Type B pancreatic cell (in vitro differentiated cells): ENCODE measurements around the gene GIPC2. TPM values are rescaled to one million over a fixed set of nuclear protein-coding genes. Genes with fewer than 3 reads are reported as not detected.
"Not testable (repeated sequence)": the region's sequence is repeated elsewhere in the genome, so short reads cannot be mapped to it uniquely, and the experiment has no call there.

ENCODE experiments used
- DNase-seq: peaks from one replicate; pipeline ENCODE4 v3.0.0; 2021; ENCODE audit warnings: mixed read lengths; ENCODE audit not compliant: unreplicated experiment; ENCODE audit errors: extremely low spot score
- H3K27ac Mint-ChIP-seq: 2 replicates; pipeline ENCODE4 v1.8.0; 2021; ENCODE audit warnings: mild to moderate bottlenecking, mixed read lengths
- H3K27me3 Mint-ChIP-seq: 2 replicates; pipeline ENCODE4 v1.8.0; 2021; ENCODE audit warnings: mixed read lengths
- H3K36me3 Mint-ChIP-seq: 2 replicates; pipeline ENCODE4 v1.8.0; 2021; ENCODE audit warnings: mixed read lengths
- H3K4me1 Mint-ChIP-seq: one replicate; pipeline ENCODE4 v1.8.0; 2021; ENCODE audit warnings: mixed read lengths; ENCODE audit not compliant: unreplicated experiment
- H3K4me3 Mint-ChIP-seq: 2 replicates; pipeline ENCODE4 v1.8.0; 2021; ENCODE audit warnings: mild to moderate bottlenecking, mixed read lengths
- H3K9me3 Mint-ChIP-seq: 2 replicates; pipeline ENCODE4 v1.8.0; 2021; ENCODE audit warnings: mixed read lengths
- CTCF ChIP-seq: fragments of 200-600 bp; sonication (generic); conservative IDR thresholded peaks from 2 replicates; pipeline ENCODE4 v1.5.0; 2021; ENCODE audit warnings: antibody characterized with exemption, mild to moderate bottlenecking
- total RNA-seq: library from RNA; stranded (reverse); gene quantifications from 2 replicates; pipeline ENCODE4 v1.2.1, GENCODE V29; 2021; ENCODE audit warnings: low replicate concordance

The GIPC2 gene
- total RNA-seq, 1 donor from 2014 or later: 2.9 TPM

DNA sequence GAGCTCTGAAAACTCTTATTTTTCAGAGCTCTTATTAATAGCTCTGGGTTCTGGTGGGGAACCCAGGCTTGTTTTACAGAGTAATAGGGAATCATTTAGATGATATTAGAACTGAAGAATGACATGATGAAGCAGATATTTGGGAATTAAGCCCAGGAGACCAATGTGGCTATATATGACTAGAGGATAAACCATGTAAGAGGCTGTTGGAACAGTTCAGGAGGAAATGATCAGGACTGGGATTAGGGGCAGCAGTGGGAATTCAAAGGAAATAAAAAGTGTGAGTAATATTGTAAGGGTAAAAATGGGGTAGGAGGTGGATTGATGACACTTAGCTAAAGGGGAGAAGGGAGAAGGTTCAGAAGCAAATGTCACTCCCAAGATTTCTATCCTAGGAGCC, 58.6 kb downstream of the GIPC2 start:
- H3K4me1 Mint-ChIP-seq: no peaks in the 10 kb centered on the region
- no peaks in the 10 kb centered on the region for H3K9me3 Mint-ChIP-seq
- no peak for DNase-seq
- H3K4me3 Mint-ChIP-seq: no peak overlapping the region
- no peaks in the 10 kb centered on the region for H3K36me3 Mint-ChIP-seq
- no peak overlapping the region for H3K27ac Mint-ChIP-seq
- no peaks in the 10 kb centered on the region for H3K27me3 Mint-ChIP-seq
- TF ChIP-seq CTCF: no peak

GRCh38 chr1:78109659-78110058, 63.9 kb downstream of the GIPC2 start:
- H3K27ac Mint-ChIP-seq, H3K9me3 Mint-ChIP-seq, H3K36me3 Mint-ChIP-seq, DNase-seq, H3K4me3 Mint-ChIP-seq, H3K27me3 Mint-ChIP-seq, H3K4me1 Mint-ChIP-seq: not testable (repeated sequence)

DNA sequence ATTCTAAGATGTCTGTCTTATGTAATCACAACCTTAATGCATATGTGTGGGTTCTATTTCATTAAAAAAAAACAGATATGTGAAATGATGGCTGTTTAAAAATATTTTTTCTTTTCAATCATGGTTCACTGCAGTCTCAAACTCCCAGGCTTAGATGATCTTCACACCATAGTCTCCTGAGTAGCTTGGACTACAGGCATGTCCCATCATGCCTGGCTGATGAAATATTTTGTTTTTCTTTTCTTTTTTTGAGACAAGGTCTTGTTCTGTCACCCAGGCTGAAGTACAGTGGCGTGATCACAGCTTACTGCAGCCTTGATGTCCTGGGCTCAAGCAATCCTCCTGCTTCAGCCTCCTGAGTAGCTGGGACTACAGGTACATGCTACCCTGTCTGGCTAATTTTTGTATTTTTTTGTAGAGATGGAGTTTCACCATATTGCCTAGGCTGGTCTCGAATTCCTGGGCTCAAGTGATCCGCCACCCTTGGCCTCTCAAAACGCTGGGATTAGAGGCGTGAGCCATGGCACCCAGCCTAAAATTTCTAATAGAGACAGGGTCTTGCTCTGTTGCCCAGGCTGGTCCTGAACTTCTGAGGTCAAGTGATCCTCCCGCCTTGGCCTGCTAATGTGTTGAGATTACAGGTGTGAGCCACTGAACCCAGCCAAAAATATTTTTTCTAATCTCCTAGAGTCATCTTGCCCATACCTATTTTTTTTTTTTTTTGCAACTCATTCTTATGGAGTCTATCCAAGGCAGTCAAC, 67.6 kb downstream of the GIPC2 start:
- no peaks in the 10 kb centered on the region for H3K9me3 Mint-ChIP-seq
- peaks cover 8% of the 10 kb centered on the region for H3K4me1 Mint-ChIP-seq
- H3K27me3 Mint-ChIP-seq: no peaks in the 10 kb centered on the region
- H3K4me3 Mint-ChIP-seq: no peak overlapping the region
- no peak overlapping the region for H3K27ac Mint-ChIP-seq
- no peaks in the 10 kb centered on the region for H3K36me3 Mint-ChIP-seq
- no peak for TF ChIP-seq CTCF
- no peak for DNase-seq

DNA sequence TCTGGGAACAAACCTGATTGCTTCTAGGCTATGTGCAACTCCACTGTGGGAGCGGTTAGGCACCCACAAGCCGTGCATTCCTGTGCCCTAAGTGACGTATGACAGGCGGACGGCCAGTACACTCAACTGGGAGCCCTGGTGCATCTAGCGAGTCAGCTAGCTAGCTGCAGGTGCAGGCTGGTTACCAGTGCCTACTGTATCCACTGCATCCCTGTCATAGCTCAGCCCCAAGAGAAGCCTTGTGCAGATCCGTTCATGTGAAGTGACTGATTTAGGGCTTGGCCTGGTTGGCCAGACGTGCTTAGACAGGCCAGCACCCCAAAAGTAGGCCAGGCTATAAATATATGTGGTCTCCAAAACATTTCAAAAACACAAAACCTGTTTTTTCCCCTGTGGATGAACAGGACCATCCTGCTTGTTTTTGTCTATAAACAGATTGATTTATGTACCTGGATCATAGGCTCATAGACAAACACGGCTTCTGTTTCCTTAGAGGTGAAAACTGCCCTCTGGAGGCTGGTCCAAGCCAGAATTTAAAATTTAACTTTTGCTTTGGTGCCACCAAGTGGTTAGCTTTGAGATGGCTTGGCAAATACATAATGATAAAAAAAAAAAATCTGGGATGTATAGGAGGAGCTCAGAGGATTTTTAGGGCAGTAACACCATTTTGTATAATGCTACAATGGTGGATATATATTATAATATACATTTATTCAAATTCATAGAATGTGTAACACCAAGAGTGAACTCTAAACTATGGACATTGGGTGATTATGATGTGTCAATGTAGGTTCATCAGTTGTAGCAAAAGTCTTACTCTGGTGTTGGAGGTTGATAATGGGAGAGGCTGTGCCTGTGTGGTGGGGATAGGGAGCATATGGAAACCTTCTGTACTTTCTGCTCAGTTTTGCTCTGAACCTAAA, 68.5 kb downstream of the GIPC2 start:
- Mint-ChIP-seq H3K36me3 (no peaks in the 10 kb centered on the region), H3K4me1 (peaks cover 8% of the 10 kb centered on the region), H3K9me3 (no peaks in the 10 kb centered on the region), H3K27ac (no peak overlapping the region), H3K4me3 (no peak overlapping the region), H3K27me3 (no peaks in the 10 kb centered on the region)
- no peak for DNase-seq
- TF ChIP-seq CTCF: peak; percentile 91

GRCh38 chr1:78120485-78120884, 74.7 kb downstream of the GIPC2 start:
- H3K4me1 Mint-ChIP-seq, DNase-seq, H3K4me3 Mint-ChIP-seq, H3K27me3 Mint-ChIP-seq, H3K36me3 Mint-ChIP-seq, H3K9me3 Mint-ChIP-seq, H3K27ac Mint-ChIP-seq: not testable (repeated sequence)

- no peak for DNase-seq
- Mint-ChIP-seq H3K27me3 (no peaks in the 10 kb centered on the region), H3K36me3 (no peaks in the 10 kb centered on the region), H3K4me1 (no peaks in the 10 kb centered on the region), H3K4me3 (no peak overlapping the region), H3K27ac (no peak overlapping the region), H3K9me3 (no peaks in the 10 kb centered on the region)
- no peak for TF ChIP-seq CTCF
Observed at GRCh38 chr1:78121710-78122109, 75.9 kb downstream of the GIPC2 start.
